WTC11 (cell line): Measurements from ENCODE around the gene PLEKHH1. TPM values are rescaled to one million over a fixed set of nuclear protein-coding genes. Genes with fewer than 3 reads are reported as not detected.

ENCODE experiments used
- ATAC-seq: fragments of 200-7000 bp; cut with Tn5 transposase; 2 replicates; pipeline ENCODE4 v1.10.0; 2021; ENCODE audit warnings: mild to moderate bottlenecking, moderate library complexity
- CTCF ChIA-PET: fragments of 300-600 bp; sonication (Branson Sonifier 250); formaldehyde crosslinking; loops from one replicate; lab custom pipeline; 2021; ENCODE audit warnings: antibody characterized with exemption; lab: Charles Lee
- POLR2A ChIA-PET: fragments of 350-600 bp; sonication (Branson Sonifier 250); formaldehyde crosslinking; loops from one replicate; lab custom pipeline; 2021; ENCODE audit warnings: antibody characterized with exemption; lab: Charles Lee
- DNase-seq: peaks from one replicate; pipeline ENCODE4 v3.0.0; 2021; ENCODE audit warnings: low spot score
- H3K27ac Mint-ChIP-seq: 2 replicates; pipeline ENCODE4 v1.8.0; 2021; ENCODE audit warnings: mixed read lengths
- H3K27me3 Mint-ChIP-seq: 2 replicates; pipeline ENCODE4 v1.8.0; 2021; ENCODE audit warnings: low read depth, mild to moderate bottlenecking, moderate library complexity, mixed read lengths
- H3K36me3 Mint-ChIP-seq: 2 replicates; pipeline ENCODE4 v1.8.0; 2021; ENCODE audit warnings: mixed read lengths
- H3K4me1 Mint-ChIP-seq: 2 replicates; pipeline ENCODE4 v1.8.0; 2022; ENCODE audit warnings: mixed read lengths
- H3K4me3 Mint-ChIP-seq: 2 replicates; pipeline ENCODE4 v1.8.0; 2021; ENCODE audit warnings: mild to moderate bottlenecking, moderate library complexity, mixed read lengths
- H3K9me3 Mint-ChIP-seq: 2 replicates; pipeline ENCODE4 v1.8.0; 2021; ENCODE audit warnings: mixed read lengths
- ATF6 ChIP-seq: sonication (generic); formaldehyde crosslinking; IDR thresholded peaks from 2 replicates; pipeline ENCODE4 v1.8.1; 2023; ENCODE audit warnings: mild to moderate bottlenecking, missing genetic modification reagents
- CREM ChIP-seq: sonication (generic); formaldehyde crosslinking; IDR thresholded peaks from 2 replicates; pipeline ENCODE4 v1.8.1; 2022; ENCODE audit warnings: mild to moderate bottlenecking, missing genetic modification reagents, moderate library complexity
- E2F1 ChIP-seq: sonication (generic); formaldehyde crosslinking; IDR thresholded peaks from 2 replicates; pipeline ENCODE4 v1.8.0; 2022; ENCODE audit warnings: mild to moderate bottlenecking, missing genetic modification reagents
- GTF2I ChIP-seq: fragments of 250-450 bp; sonication (Bioruptor Pico); conservative IDR thresholded peaks from 2 replicates; pipeline ENCODE4 v1.4.0; 2021; ENCODE audit warnings: mild to moderate bottlenecking
- HMGXB4 ChIP-seq: sonication (generic); formaldehyde crosslinking; IDR thresholded peaks from 2 replicates; pipeline ENCODE4 v1.8.1; 2023; ENCODE audit warnings: mild to moderate bottlenecking, moderate library complexity, missing genetic modification reagents
- JAZF1 ChIP-seq: fragments of 250-450 bp; sonication (Bioruptor Pico); IDR thresholded peaks from 2 replicates; pipeline ENCODE4 v1.9.0; 2021; ENCODE audit warnings: moderate library complexity, mild to moderate bottlenecking, inconsistent platforms
- MAX ChIP-seq: sonication (generic); formaldehyde crosslinking; IDR thresholded peaks from 2 replicates; pipeline ENCODE4 v1.8.0; 2022; ENCODE audit warnings: mild to moderate bottlenecking, missing genetic modification reagents
- MXD4 ChIP-seq: fragments of 250-450 bp; sonication (Bioruptor Pico); IDR thresholded peaks from 2 replicates; pipeline ENCODE4 v1.8.0; 2021; ENCODE audit warnings: mild to moderate bottlenecking, moderate library complexity, borderline replicate concordance
- NR3C1 ChIP-seq: sonication (generic); formaldehyde crosslinking; conservative IDR thresholded peaks from 2 replicates; pipeline ENCODE4 v1.8.1; 2023; ENCODE audit warnings: low read depth, mild to moderate bottlenecking, missing genetic modification reagents
- ZMAT4 ChIP-seq: fragments of 250-450 bp; sonication (Bioruptor Pico); IDR thresholded peaks from 2 replicates; pipeline ENCODE4 v1.9.0; 2021; ENCODE audit warnings: mild to moderate bottlenecking
- ZNF396 ChIP-seq: fragments of 250-450 bp; sonication (Bioruptor Pico); IDR thresholded peaks from 2 replicates; pipeline ENCODE4 v1.8.0; 2021; ENCODE audit warnings: mild to moderate bottlenecking, moderate library complexity, borderline replicate concordance
- total RNA-seq: library from RNA; stranded (reverse); gene quantifications from 3 replicates; pipeline ENCODE4 v1.2.3, GENCODE V29; 2021
- TF ChIP-seq, protein P1 (sequence below): sonication (generic); formaldehyde crosslinking; IDR thresholded peaks from 2 replicates; pipeline ENCODE4 v1.8.0; 2022; ENCODE audit warnings: mild to moderate bottlenecking, missing genetic modification reagents
- TF ChIP-seq, protein P2 (sequence below): sonication (generic); formaldehyde crosslinking; conservative IDR thresholded peaks from 2 replicates; pipeline ENCODE4 v1.8.1; 2023; ENCODE audit warnings: mild to moderate bottlenecking, low read depth, missing genetic modification reagents, moderate library complexity
- TF ChIP-seq, protein P3 (sequence below): sonication (generic); formaldehyde crosslinking; conservative IDR thresholded peaks from 2 replicates; pipeline ENCODE4 v1.8.1; 2022; ENCODE audit warnings: mild to moderate bottlenecking, missing genetic modification reagents
- TF ChIP-seq, protein P4 (sequence below): sonication (generic); formaldehyde crosslinking; IDR thresholded peaks from 2 replicates; pipeline ENCODE4 v1.8.1; 2022; ENCODE audit warnings: mild to moderate bottlenecking, moderate library complexity, missing genetic modification reagents

Gene PLEKHH1
- total RNA-seq, 1 experiment from 2014 or later = 48.3 TPM

GRCh38 chr14:67519406-67519805 is 13.7 kb upstream of the PLEKHH1 start:
- no peak for DNase-seq
- POLR2A ChIA-PET = no interaction called here
- no peak for TF ChIP-seq JAZF1 (CRISPR knock-in tag)
- TF ChIP-seq, protein P1, sequence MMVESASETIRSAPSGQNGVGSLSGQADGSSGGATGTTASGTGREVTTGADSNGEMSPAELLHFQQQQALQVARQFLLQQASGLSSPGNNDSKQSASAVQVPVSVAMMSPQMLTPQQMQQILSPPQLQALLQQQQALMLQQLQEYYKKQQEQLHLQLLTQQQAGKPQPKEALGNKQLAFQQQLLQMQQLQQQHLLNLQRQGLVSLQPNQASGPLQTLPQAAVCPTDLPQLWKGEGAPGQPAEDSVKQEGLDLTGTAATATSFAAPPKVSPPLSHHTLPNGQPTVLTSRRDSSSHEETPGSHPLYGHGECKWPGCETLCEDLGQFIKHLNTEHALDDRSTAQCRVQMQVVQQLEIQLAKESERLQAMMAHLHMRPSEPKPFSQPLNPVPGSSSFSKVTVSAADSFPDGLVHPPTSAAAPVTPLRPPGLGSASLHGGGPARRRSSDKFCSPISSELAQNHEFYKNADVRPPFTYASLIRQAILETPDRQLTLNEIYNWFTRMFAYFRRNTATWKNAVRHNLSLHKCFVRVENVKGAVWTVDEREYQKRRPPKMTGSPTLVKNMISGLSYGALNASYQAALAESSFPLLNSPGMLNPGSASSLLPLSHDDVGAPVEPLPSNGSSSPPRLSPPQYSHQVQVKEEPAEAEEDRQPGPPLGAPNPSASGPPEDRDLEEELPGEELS (CRISPR knock-in tag) = no peak
- TF ChIP-seq, protein P2, sequence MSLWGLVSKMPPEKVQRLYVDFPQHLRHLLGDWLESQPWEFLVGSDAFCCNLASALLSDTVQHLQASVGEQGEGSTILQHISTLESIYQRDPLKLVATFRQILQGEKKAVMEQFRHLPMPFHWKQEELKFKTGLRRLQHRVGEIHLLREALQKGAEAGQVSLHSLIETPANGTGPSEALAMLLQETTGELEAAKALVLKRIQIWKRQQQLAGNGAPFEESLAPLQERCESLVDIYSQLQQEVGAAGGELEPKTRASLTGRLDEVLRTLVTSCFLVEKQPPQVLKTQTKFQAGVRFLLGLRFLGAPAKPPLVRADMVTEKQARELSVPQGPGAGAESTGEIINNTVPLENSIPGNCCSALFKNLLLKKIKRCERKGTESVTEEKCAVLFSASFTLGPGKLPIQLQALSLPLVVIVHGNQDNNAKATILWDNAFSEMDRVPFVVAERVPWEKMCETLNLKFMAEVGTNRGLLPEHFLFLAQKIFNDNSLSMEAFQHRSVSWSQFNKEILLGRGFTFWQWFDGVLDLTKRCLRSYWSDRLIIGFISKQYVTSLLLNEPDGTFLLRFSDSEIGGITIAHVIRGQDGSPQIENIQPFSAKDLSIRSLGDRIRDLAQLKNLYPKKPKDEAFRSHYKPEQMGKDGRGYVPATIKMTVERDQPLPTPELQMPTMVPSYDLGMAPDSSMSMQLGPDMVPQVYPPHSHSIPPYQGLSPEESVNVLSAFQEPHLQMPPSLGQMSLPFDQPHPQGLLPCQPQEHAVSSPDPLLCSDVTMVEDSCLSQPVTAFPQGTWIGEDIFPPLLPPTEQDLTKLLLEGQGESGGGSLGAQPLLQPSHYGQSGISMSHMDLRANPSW (CRISPR knock-in tag) = no peak
- TF ChIP-seq GTF2I (CRISPR knock-in tag) = no peak
- TF ChIP-seq, protein P3, sequence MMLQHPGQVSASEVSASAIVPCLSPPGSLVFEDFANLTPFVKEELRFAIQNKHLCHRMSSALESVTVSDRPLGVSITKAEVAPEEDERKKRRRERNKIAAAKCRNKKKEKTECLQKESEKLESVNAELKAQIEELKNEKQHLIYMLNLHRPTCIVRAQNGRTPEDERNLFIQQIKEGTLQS = no peak
- TF ChIP-seq MXD4 = no peak
- no peak for TF ChIP-seq HMGXB4 (CRISPR knock-in tag)
- TF ChIP-seq ATF6 = no peak
- TF ChIP-seq MAX (CRISPR knock-in tag) = no peak
- TF ChIP-seq, all 79 proteins: peak for 0
- ATAC-seq = no peak
- Mint-ChIP-seq H3K4me1 (peaks cover 11% of the 10 kb centered on the region; the same call in 1 of the 2 replicates), H3K36me3 (no peaks in the 10 kb centered on the region), H3K27ac (no peak overlapping the region), H3K27me3 (peaks cover 50% of the 10 kb centered on the region), H3K9me3 (no peaks in the 10 kb centered on the region), H3K4me3 (no peak overlapping the region)
- CTCF ChIA-PET = no interaction called here

GRCh38 chr14:67520482-67520881 is 12.6 kb upstream of the PLEKHH1 start:
- Mint-ChIP-seq H3K27me3 (peaks cover 45% of the 10 kb centered on the region), H3K27ac (no peak overlapping the region), H3K9me3 (no peaks in the 10 kb centered on the region), H3K4me3 (no peak overlapping the region), H3K4me1 (peaks cover 11% of the 10 kb centered on the region; the same call in 1 of the 2 replicates), H3K36me3 (no peaks in the 10 kb centered on the region)
- POLR2A ChIA-PET = no interaction called here
- CTCF ChIA-PET = no interaction called here
- DNase-seq = no peak
- no peak for ATAC-seq
- TF ChIP-seq ZMAT4 (no peak), E2F1 (no peak), CREM (no peak), NR3C1 (CRISPR knock-in tag) (no peak), ZNF396 (no peak)
- TF ChIP-seq, protein P1 (CRISPR knock-in tag) = no peak
- TF ChIP-seq, protein P2 (CRISPR knock-in tag) = no peak
- TF ChIP-seq, protein P4, sequence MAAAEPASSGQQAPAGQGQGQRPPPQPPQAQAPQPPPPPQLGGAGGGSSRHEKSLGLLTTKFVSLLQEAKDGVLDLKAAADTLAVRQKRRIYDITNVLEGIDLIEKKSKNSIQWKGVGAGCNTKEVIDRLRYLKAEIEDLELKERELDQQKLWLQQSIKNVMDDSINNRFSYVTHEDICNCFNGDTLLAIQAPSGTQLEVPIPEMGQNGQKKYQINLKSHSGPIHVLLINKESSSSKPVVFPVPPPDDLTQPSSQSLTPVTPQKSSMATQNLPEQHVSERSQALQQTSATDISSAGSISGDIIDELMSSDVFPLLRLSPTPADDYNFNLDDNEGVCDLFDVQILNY = no peak
